H1 (cell line): ENCODE measurements around the gene PTPRH. TPM values are rescaled to one million over a fixed set of nuclear protein-coding genes. Genes with fewer than 3 reads are reported as not detected.

Source experiments
- CTCF ChIA-PET: fragments of 300-600 bp; sonication (Branson Sonifier 250); formaldehyde crosslinking; loops from one replicate; lab custom pipeline; 2021; ENCODE audit not compliant: partially characterized antibody; lab: Charles Lee
- POLR2A ChIA-PET: fragments of 300-600 bp; sonication (Branson Sonifier 250); formaldehyde crosslinking; loops from one replicate; lab custom pipeline; 2021; ENCODE audit warnings: inconsistent platforms; ENCODE audit not compliant: partially characterized antibody; lab: Charles Lee
- DNase-seq, 2 experiments: peaks; one replicate each; pipeline versions ENCODE4 v3.0.0 to v3.0.0-alpha.2; 2010 to 2022; ENCODE audit warnings: low spot score in 2 of 2, low read depth in 1 of 2, mixed read lengths in 1 of 2
- FAIRE-seq: peaks from 2 replicates; lab custom pipeline; 2011; peaks lifted over from hg19 to GRCh38; lab: Jason Lieb, UNC
- H2AFZ ChIP-seq: 2 replicates; pipeline ENCODE4 v1.8.1; 2012; ENCODE audit warnings: low read length, inconsistent platforms
- H2AK5ac ChIP-seq: 2 replicates; pipeline ENCODE4 v1.6.1; 2013; ENCODE audit warnings: low read depth, low read length
- H2BK120ac ChIP-seq: replicated peaks from 2 replicates; pipeline ENCODE3; 2013; ENCODE audit warnings: low read depth, low read length, inconsistent platforms
- H2BK12ac ChIP-seq: 2 replicates; pipeline ENCODE4 v1.6.1; 2013; ENCODE audit warnings: low read depth, low read length
- H2BK15ac ChIP-seq: 2 replicates; pipeline ENCODE4 v1.6.1; 2013; ENCODE audit warnings: low read length
- H2BK20ac ChIP-seq: 2 replicates; pipeline ENCODE4 v1.6.1; 2013; ENCODE audit warnings: low read length
- H2BK5ac ChIP-seq: 2 replicates; pipeline ENCODE4 v1.6.1; 2013; ENCODE audit warnings: low read depth, low read length
- H3K14ac ChIP-seq: 2 replicates; pipeline ENCODE4 v1.6.1; 2013; ENCODE audit warnings: inconsistent platforms; ENCODE audit not compliant: insufficient read length
- H3K18ac ChIP-seq: 2 replicates; pipeline ENCODE4 v1.6.1; 2013; ENCODE audit warnings: low read length; ENCODE audit errors: extremely low read depth
- H3K23ac ChIP-seq: 2 replicates; pipeline ENCODE4 v1.6.1; 2013; ENCODE audit warnings: inconsistent platforms; ENCODE audit not compliant: insufficient read length
- H3K23me2 ChIP-seq: 2 replicates; pipeline ENCODE4 v1.6.1; 2013; ENCODE audit warnings: low read depth, low read length
- H3K27ac ChIP-seq: 2 replicates; pipeline ENCODE4 v1.6.1; 2011; ENCODE audit warnings: low read depth, low read length, inconsistent platforms
- H3K27me3 ChIP-seq, 4 experiments: replicated peaks in 1 of 4; 1 replicate in 1 of 4; 2 replicates in 3 of 4; pipeline versions ENCODE4 v1.6.1 to v1.8.1; 2011 to 2013; ENCODE audit warnings: low read length in 3 of 4, mild to moderate bottlenecking in 3 of 4, inconsistent platforms in 2 of 4, mixed read lengths in 2 of 4, moderate library complexity in 1 of 4; ENCODE audit not compliant: control insufficient read depth in 3 of 4, insufficient read depth in 3 of 4; ENCODE audit errors: extremely low read depth in 1 of 4
- H3K36me3 ChIP-seq, 4 experiments: 2 replicates each; pipeline versions ENCODE4 v1.6.1 to v1.8.1; 2011 to 2013; ENCODE audit warnings: mild to moderate bottlenecking in 4 of 4, low read length in 3 of 4, moderate library complexity in 2 of 4, control low read depth in 1 of 4, inconsistent platforms in 1 of 4; ENCODE audit not compliant: insufficient read depth in 4 of 4, control insufficient read depth in 2 of 4
- H3K4ac ChIP-seq: replicated peaks from 2 replicates; pipeline ENCODE3; 2013; ENCODE audit warnings: low read length, low read depth, mixed read lengths, inconsistent platforms; ENCODE audit not compliant: insufficient read length
- H3K4me1 ChIP-seq, 4 experiments: replicated peaks in 1 of 4; 1 replicate in 1 of 4; 2 replicates in 3 of 4; pipeline versions ENCODE4 v1.6.1 to v1.8.1; 2011 to 2013; ENCODE audit warnings: low read length in 3 of 4, inconsistent platforms in 2 of 4, mixed read lengths in 1 of 4; ENCODE audit not compliant: insufficient read depth in 4 of 4, control insufficient read depth in 3 of 4
- H3K4me2 ChIP-seq, 2 experiments: 2 replicates each; pipeline versions ENCODE4 v1.6.1 to v1.8.1; 2011 to 2013; ENCODE audit warnings: low read depth in 2 of 2, low read length in 2 of 2, control low read depth in 1 of 2, inconsistent platforms in 1 of 2, mild to moderate bottlenecking in 1 of 2; ENCODE audit not compliant: insufficient read depth in 1 of 2
- H3K4me3 ChIP-seq, 4 experiments: fragments of 200-600, 300-600 bp in 1 of 4; sonication (generic), shearing (Covaris generic), sonication (Bioruptor Twin) in 1 of 4; 2 replicates each; pipeline versions ENCODE4 v1.5.1 to v1.8.1; 2011 to 2016; ENCODE audit warnings: low read length in 4 of 4, low read depth in 3 of 4, control low read depth in 2 of 4, inconsistent platforms in 2 of 4, mild to moderate bottlenecking in 2 of 4, mixed read lengths in 1 of 4, moderate library complexity in 1 of 4; ENCODE audit not compliant: insufficient read depth in 2 of 4; ENCODE audit errors: extremely low read depth in 1 of 4
- H3K56ac ChIP-seq: replicated peaks from 2 replicates; pipeline ENCODE3; 2013; ENCODE audit warnings: low read depth, mild to moderate bottlenecking, mixed read lengths, low read length, inconsistent platforms; ENCODE audit not compliant: insufficient read length
- H3K79me1 ChIP-seq: 2 replicates; pipeline ENCODE4 v1.6.1; 2013; ENCODE audit warnings: low read depth, low read length, control low read depth
- H3K79me2 ChIP-seq, 2 experiments: 2 replicates each; pipeline versions ENCODE4 v1.6.1 to v1.8.1; 2012 to 2013; ENCODE audit warnings: low read length in 2 of 2, mild to moderate bottlenecking in 2 of 2, inconsistent platforms in 1 of 2; ENCODE audit not compliant: insufficient read depth in 2 of 2, control insufficient read depth in 1 of 2
- H3K9ac ChIP-seq, 4 experiments: replicated peaks in 1 of 4; 1 replicate in 1 of 4; 2 replicates in 3 of 4; pipeline versions ENCODE4 v1.6.1 to v1.8.1; 2011 to 2013; ENCODE audit warnings: low read depth in 3 of 4, low read length in 3 of 4, control low read depth in 2 of 4, mild to moderate bottlenecking in 2 of 4, moderate library complexity in 2 of 4, inconsistent platforms in 1 of 4; ENCODE audit errors: extremely low read depth in 1 of 4
- H3K9me3 ChIP-seq, 2 experiments: 2 replicates each; pipeline versions ENCODE4 v1.6.1 to v1.8.1; 2012 to 2013; ENCODE audit warnings: mild to moderate bottlenecking in 2 of 2, moderate library complexity in 2 of 2, control low read depth in 1 of 2, inconsistent platforms in 1 of 2, low read depth in 1 of 2, low read length in 1 of 2, mixed read lengths in 1 of 2; ENCODE audit not compliant: insufficient read depth in 2 of 2
- H4K20me1 ChIP-seq, 2 experiments: replicated peaks in 1 of 2; 2 replicates each; pipeline versions ENCODE3 to v1.8.1; 2011 to 2013; ENCODE audit warnings: inconsistent platforms in 2 of 2, low read length in 2 of 2, mild to moderate bottlenecking in 1 of 2; ENCODE audit not compliant: insufficient read depth in 2 of 2, control insufficient read depth in 1 of 2
- H4K5ac ChIP-seq: 2 replicates; pipeline ENCODE4 v1.6.1; 2013; ENCODE audit warnings: low read length, low read depth, mixed read lengths, inconsistent platforms; ENCODE audit not compliant: insufficient read length
- H4K8ac ChIP-seq: 2 replicates; pipeline ENCODE4 v1.8.0; 2013; ENCODE audit warnings: mild to moderate bottlenecking, moderate library complexity, low read length, inconsistent platforms; ENCODE audit not compliant: insufficient read depth; ENCODE audit errors: extremely low read depth
- H4K91ac ChIP-seq: replicated peaks from 2 replicates; pipeline ENCODE3; 2013; ENCODE audit warnings: low read length, mixed read lengths, inconsistent platforms; ENCODE audit not compliant: insufficient read length
- PHF8 ChIP-seq: fragments of 200-600 bp; sonication (generic); conservative IDR thresholded peaks from 2 replicates; pipeline ENCODE4 v1.7.1; 2012; ENCODE audit warnings: low read depth, mild to moderate bottlenecking, inconsistent platforms, low read length, moderate library complexity
- WGBS, 2 experiments: shearing (Covaris generic) in 1 of 2; methylation state at CpG; one replicate each; pipeline versions ENCODE4 v1.1.6 to v1.1.7; 2013 to 2015; ENCODE audit warnings: low lambda C conversion rate in 2 of 2, mixed read lengths in 2 of 2, inconsistent platforms in 1 of 2, low coverage in 1 of 2, missing lambda C conversion rate in 1 of 2; ENCODE audit not compliant: insufficient replicate concordance in 2 of 2, insufficient coverage in 1 of 2, insufficient read length in 1 of 2; ENCODE audit errors: extremely low coverage in 1 of 2, missing lambda C conversion rate in 1 of 2; 5-methylcytosine and 5-hydroxymethylcytosine counted together
- polyA plus RNA-seq, 7 experiments: library from polyadenylated mRNA; depleted of rRNA in 3 of 7; stranded (reverse) in 5 of 7; unstranded in 2 of 7; fragments of >200 nt in 5 of 7; fragments of 200-250 nt in 2 of 7; gene quantifications; 1 replicate in 5 of 7; 2 replicates in 1 of 7; 4 replicates in 1 of 7; pipeline versions ENCODE4 v1.2.1 to v1.2.3, GENCODE V29; 2011 to 2013; ENCODE audit warnings: missing spikeins in 2 of 7, mixed read lengths in 2 of 7
- total RNA-seq: library from RNA; stranded (reverse); fragmentation: NEBNext Ultra II Directional; extraction: Animal tissue kit (Norgen Biotek cat#: 25700); gene quantifications from 2 replicates; pipeline ENCODE4 v1.2.1, GENCODE V29; 2021

The PTPRH gene
- total and polyA plus RNA-seq, 2 of the 8 experiments (the other 6 are each of a cell fraction or from before 2014, with no cell fraction given), result 0.30 to 0.39 TPM

DNA sequence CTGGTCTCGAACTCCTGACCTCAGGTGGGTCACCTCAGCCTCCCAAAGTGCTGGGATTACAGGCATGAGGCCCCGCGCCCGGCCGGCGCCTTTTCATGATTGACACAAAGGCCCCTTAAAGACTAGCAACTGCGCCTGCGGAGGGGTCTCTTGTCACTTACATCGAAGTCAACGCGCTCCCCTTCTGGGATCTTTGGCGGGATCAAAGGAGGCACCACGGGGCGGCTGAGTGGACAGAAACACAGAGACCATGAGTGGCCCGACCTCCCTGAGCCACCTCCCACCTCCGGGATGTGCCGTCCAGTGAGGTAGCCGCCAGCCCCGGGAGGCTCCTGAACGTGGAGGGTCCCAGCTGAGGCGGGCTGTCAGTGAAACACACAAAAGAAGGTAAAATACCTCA lies 67.6 kb downstream of the PTPRH start:
- Histone ChIP-seq H2BK120ac (no peak overlapping the region), H3K23ac (no peak overlapping the region), H3K4me2 (peak overlapping the region in 1 of 2 experiments; percentile 26; a peak in 1 of 4 replicates), H3K14ac (no peak overlapping the region), H3K4me1 (peaks cover 0 to 2% (median 0%) of the 10 kb centered on the region in 4 experiments; a peak in 2 of 7 replicates), H3K79me1 (no peaks in the 10 kb centered on the region), H2BK15ac (no peak overlapping the region), H3K23me2 (no peaks in the 10 kb centered on the region; the same call in 1 of the 2 replicates), H3K4me3 (peak overlapping the region in 1 of 4 experiments; percentile 30; a peak in 1 of 8 replicates), H4K20me1 (no peaks in the 10 kb centered on the region), H3K79me2 (no peaks in the 10 kb centered on the region), H4K8ac (peak overlapping the region; percentile 62; the same call in 1 of the 2 replicates), H2BK12ac (no peak overlapping the region), H2BK20ac (no peak overlapping the region), H2AK5ac (no peak overlapping the region), H2AFZ (no peak overlapping the region), H2BK5ac (no peak overlapping the region), H3K9ac (no peak overlapping the region), H3K27ac (no peak overlapping the region), H3K9me3 (no peaks in the 10 kb centered on the region), H3K4ac (no peak overlapping the region), H3K56ac (no peak overlapping the region), H3K18ac (no peak overlapping the region; the same call in 1 of the 2 replicates), H3K27me3 (no peaks in the 10 kb centered on the region), H4K91ac (no peak overlapping the region), H4K5ac (no peak overlapping the region), H3K36me3 (peaks cover 0 to 14% (median under 1%) of the 10 kb centered on the region in 4 experiments; a peak in 3 of 8 replicates)
- peak in 1 of 2 experiments; percentile 69 for DNase-seq
- FAIRE-seq, result no peak
- ChIA-PET CTCF (interaction anchor here (0.6 to 6.4 kb wide), 40 partner anchors 9 to 1453 kb away, joined by 3 to 118 read pairs (median 5); partner anchors contain the start of genes DNAAF3, PTPRH, TMEM86B and TNNI3), POLR2A (interaction anchor here (1.0 to 2.5 kb wide), 14 partner anchors 9 to 513 kb away, joined by 3 to 16 read pairs (median 4); partner anchors contain the start of genes HSPBP1, PPP1R12C, PPP6R1 and U2AF2)
- 68% methylated on average over 21 of the region's 21 CpGs; no CpG with 5 or more reads in 1 of the 2 experiments for WGBS, 2 experiments
- no peak for TF ChIP-seq PHF8
